Renal cortex interstitium (tissue), 11 donors: ENCODE measurements around the gene WDTC1. TPM values are rescaled to one million over a fixed set of nuclear protein-coding genes. Genes with fewer than 3 reads are reported as not detected.

Experiments used
- DNase-seq, 11 donors: peaks; one replicate each; pipeline ENCODE4 v3.0.0-alpha.2; 2013; ENCODE audit warnings: low read depth in 9 of 11, low spot score in 4 of 11; ENCODE audit errors: extremely low read depth in 1 of 11
- polyA plus RNA-seq, 3 donors: library from polyadenylated mRNA; unstranded; fragments of 120-200 nt; gene quantifications; one replicate each; pipeline ENCODE4 v1.2.1, GENCODE V29; 2013; ENCODE audit not compliant: insufficient read length in 3 of 3

Gene WDTC1
- polyA plus RNA-seq, 3 donors: 38.1 to 49.8 (median 46.8) TPM

GRCh38 chr1:27321813-27322568, 87.6 kb downstream of the WDTC1 start, which contains the start of gene TMEM222:
Gene TMEM222 (plus strand): TSS chr1:27322163. CDS start chr1:27322198, 35 bp downstream.
- DNase-seq: peak; percentile 79 to 96 (median 92)

GRCh38 chr1:27322569-27323240, 88.3 kb downstream of the WDTC1 start:
- no peak for DNase-seq

DNA sequence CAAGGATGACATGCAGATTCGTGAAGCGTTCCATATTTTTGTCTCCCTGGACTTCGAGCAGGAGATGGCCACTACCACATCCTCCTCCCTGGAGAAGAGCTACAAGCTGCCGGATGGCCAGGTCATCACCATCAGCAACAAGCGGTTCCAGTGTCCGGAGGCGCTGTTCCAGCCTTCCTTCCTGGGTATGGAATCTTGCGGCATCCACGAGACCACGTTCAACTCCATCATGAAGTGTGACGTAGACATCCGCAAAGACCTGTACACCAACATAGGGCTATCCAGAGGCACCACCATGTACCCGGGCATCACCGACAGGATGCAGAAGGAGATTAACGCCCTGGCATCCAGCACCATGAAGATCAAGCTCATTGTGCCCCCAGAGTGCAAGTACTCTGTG, 90.9 kb downstream of the WDTC1 start:
- DNase-seq: no peak

GRCh38 chr1:27327964-27328363, 93.5 kb downstream of the WDTC1 start:
- DNase-seq: no peak

GRCh38 chr1:27330786-27331185, 96.4 kb downstream of the WDTC1 start:
- DNase-seq: no peak

GRCh38 chr1:27331426-27331825, 97.0 kb downstream of the WDTC1 start:
- DNase-seq: no peak

DNA sequence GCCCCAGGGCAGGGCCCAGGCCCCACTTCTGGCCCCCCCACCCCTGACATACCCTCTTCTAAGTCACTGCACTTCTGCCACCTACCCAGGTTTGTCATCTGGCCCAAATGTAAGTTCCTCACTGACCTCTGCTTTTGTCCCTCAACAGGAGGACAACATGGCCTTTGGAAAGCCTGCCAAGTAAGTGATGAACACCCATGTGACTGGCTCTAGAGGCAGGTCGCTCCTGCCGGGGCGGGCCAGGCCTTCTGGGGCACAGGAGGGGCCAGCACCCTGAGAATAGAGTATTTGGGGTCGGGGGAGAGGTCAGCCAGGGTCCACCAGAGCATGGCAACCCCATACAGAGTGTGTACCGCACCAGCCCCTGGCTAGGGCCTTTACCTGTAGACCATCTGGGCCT, 97.5 kb downstream of the WDTC1 start:
- no peak for DNase-seq

DNA sequence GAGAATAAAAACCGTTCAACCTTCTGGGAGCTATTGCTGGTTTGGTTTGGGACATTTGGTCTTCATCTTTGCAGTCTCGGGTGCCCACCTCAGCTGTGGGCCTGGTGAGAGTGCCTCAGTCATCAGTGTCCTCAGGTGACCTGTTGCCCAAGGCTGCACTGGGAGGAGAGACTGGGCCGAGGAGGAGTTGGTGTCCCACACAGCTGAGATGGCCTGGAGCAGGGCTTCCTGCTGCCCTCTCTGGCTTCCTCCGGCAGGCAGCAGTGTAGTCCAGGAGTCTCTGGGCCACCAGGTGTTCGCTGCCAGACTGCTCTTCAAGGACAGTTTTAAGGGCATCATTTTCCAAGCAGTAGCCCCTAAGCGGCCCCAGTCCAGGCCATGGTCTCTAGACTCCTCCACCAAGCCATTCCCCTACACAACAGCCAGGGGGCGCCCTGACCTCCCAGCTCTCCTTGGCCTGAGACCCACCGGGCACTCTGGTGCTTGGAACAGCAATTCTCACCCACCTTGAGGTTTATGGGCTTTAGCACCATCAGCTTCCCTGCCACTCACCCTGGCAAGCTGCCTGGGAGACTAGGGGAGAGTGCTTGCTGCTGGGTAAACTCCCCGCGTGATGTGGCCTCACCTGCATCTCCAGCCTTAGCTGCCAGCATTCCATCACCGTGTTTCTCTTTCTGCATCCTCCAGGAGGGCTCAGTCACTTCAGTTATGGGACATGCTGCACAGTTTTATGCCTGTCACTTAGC, 98.3 kb downstream of the WDTC1 start:
- no peak for DNase-seq

- no peak for DNase-seq
These were observed 99.4 kb downstream of the WDTC1 start for GRCh38 chr1:27333717-27334279.

- no peak for DNase-seq
These were observed 101.3 kb downstream of the WDTC1 start for GRCh38 chr1:27335506-27336422.

DNA sequence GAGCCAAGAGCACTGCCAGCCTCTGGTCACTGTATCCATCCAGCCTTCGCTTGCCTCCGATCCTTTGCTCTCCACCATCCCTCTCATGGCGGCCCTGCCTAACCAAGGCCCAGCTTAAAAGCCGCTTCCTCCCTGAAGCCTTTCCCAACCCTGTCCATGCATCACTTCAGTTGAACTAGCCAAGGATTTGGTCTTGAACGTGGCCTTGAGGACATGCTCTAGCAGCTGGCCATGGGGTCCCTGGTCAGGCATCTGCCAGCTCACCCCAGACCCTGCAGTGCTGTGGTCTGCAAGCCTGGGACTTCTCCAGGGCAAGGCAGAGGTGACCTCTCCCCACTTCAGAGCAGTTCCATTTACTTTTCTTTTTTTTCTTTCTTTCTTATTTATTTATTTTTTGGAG, 102.3 kb downstream of the WDTC1 start:
- no peak for DNase-seq

DNA sequence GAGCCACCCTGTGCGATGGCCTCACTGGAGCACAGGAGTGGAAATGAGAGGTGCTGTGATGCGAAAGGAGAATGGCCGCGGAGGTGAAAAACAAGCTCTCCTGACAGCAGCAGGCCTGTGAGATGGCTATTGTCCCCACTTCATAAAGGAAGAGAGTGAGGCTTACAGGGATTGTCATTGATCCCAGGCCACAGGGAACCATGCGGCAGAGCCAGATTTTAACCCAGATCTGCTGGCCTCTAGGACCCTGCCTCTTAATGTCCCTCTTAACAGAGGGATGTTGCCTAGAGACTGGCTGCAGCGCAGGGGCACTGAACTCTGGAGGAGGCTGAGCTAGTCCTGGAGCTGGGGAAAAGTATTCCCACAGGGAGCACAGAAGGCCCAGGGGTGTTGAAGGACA, 104.3 kb downstream of the WDTC1 start:
- DNase-seq: no peak

DNA sequence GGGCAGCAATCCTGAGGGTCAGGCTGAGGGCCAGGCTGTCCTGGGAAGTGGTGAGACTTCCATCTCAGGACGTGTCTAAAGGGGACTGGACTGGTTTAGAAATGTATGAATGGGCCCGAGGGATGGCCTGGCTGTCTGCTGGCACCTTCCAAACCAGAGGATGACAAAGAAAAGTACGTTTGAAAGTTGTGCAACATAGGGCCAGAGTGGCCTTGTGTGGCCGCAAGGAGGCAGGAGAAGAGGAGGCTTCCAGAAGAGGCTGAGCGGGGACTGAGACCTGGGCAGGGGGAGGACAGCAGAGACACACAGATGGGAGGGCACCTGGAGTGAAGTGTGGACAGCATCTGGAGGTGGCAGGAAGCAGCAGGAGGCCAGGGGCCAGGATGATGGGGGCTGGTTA, 104.8 kb downstream of the WDTC1 start:
- no peak for DNase-seq

DNA sequence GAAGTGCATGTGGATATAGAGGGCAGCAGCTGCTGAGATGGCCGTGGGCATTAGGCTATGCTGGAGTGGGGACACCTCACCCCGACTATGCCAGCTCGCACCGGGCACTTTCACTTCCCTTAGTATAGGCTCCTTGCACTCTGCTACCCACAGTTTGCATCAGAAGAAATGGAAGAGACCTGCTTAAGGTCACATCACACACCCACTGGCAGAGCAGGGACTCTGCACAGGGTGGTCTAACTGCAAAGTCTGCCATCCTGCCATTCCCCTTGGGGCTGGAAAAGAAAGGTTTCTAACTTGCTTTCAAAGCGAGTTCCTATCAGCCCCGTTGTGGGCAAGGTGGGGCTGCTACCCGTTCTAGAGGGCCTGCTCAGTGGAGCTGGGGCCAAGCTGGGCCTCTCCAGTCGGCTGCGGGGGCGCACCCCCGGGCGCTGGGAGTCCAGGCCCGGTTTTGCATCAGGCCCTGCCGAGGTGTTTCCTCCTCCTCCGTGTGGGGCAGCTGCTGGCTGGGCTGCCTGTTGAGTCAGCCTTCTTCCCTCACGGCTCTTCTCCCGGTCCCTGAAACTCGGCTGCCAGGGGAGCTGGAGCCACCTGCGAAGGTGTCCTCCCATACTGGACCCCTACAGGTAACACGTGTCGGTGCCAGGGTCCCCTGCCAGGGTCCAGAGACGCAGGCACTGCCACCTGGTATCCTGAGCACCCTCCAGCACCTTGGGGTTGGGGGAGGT, 107.3 kb downstream of the WDTC1 start, which contains the start of gene SYTL1:
Gene SYTL1, plus strand, starts transcription at position 498 of the 728 bp plus-strand sequence. CDS start 3,313 bp downstream, outside the sequence.
- peak in 1 of 11 donors; percentile 51 for DNase-seq

GRCh38 chr1:27342391-27342777, 108.0 kb downstream of the WDTC1 start:
- no peak for DNase-seq

- DNase-seq: no peak
These were observed 108.6 kb downstream of the WDTC1 start for GRCh38 chr1:27342778-27343638.

- DNase-seq: no peak
These were observed 109.2 kb downstream of the WDTC1 start for GRCh38 chr1:27343639-27344025.
